Endothelial cell of umbilical vein (primary cell): ENCODE results near the gene DPYD. TPM values are rescaled to one million over a fixed set of nuclear protein-coding genes. Genes with fewer than 3 reads are reported as not detected.

Experiments
- BruUV-seq: library from RNA; stranded (reverse); fragments of 400-500 nt; replicated peaks from 2 replicates; lab custom pipeline; 2021; lab: Mats Ljungman, UMichigan
- CTCF ChIA-PET: fragments of 300-600, 350-600 bp; sonication (Branson Sonifier 250); formaldehyde crosslinking; loops from one replicate; lab custom pipeline; 2021; ENCODE audit warnings: antibody characterized with exemption, inconsistent platforms; lab: Charles Lee
- POLR2A ChIA-PET: fragments of 300-600, 350-600 bp; sonication (Branson Sonifier 250); formaldehyde crosslinking; loops from one replicate; lab custom pipeline; 2021; ENCODE audit warnings: antibody characterized with exemption, inconsistent platforms; lab: Charles Lee
- DNase-seq: peaks from one replicate; pipeline ENCODE4 v3.0.0-alpha.2; 2011; ENCODE audit warnings: low read depth, low spot score
- FAIRE-seq: peaks from 2 replicates; lab custom pipeline; 2011; peaks lifted over from hg19 to GRCh38; lab: Jason Lieb, UNC
- H2AFZ ChIP-seq: 2 replicates; pipeline ENCODE4 v1.6.0; 2012; ENCODE audit warnings: low read depth, low read length, control low read depth, inconsistent platforms
- H3K27ac ChIP-seq: 2 replicates; pipeline ENCODE4 v1.5.1; 2011; ENCODE audit warnings: low read depth, mild to moderate bottlenecking, control low read depth, low read length, moderate library complexity; ENCODE audit not compliant: insufficient read depth
- H3K27me3 ChIP-seq, 2 experiments: 2 replicates each; pipeline versions ENCODE4 v1.6.0 to v1.6.1; 2011; ENCODE audit warnings: low read length in 2 of 2, mixed read lengths in 1 of 2; ENCODE audit not compliant: control insufficient read depth in 2 of 2, insufficient read depth in 2 of 2
- H3K36me3 ChIP-seq, 2 experiments: 2 replicates in 1 of 2; 3 replicates in 1 of 2; pipeline ENCODE4 v1.5.1; 2011; ENCODE audit warnings: low read length in 2 of 2, mild to moderate bottlenecking in 1 of 2, moderate library complexity in 1 of 2; ENCODE audit not compliant: control insufficient read depth in 2 of 2, insufficient read depth in 2 of 2; ENCODE audit errors: extremely low read depth in 1 of 2
- H3K4me1 ChIP-seq: 3 replicates; pipeline ENCODE4 v1.5.1; 2011; ENCODE audit warnings: mild to moderate bottlenecking, low read length; ENCODE audit not compliant: control insufficient read depth, insufficient read depth; ENCODE audit errors: extremely low read depth
- H3K4me2 ChIP-seq: 2 replicates; pipeline ENCODE4 v1.6.1; 2011; ENCODE audit warnings: low read length, control low read depth, mixed read lengths; ENCODE audit not compliant: insufficient read depth
- H3K4me3 ChIP-seq, 3 experiments: fragments of 200-600 bp in 1 of 3; sonication (generic), shearing (Covaris generic) in 1 of 3; replicated peaks in 1 of 3; 2 replicates each; pipeline ENCODE4 v1.5.1; 2011 to 2016; ENCODE audit warnings: control low read depth in 3 of 3, low read length in 3 of 3, mild to moderate bottlenecking in 2 of 3, inconsistent platforms in 1 of 3, low read depth in 1 of 3, moderate library complexity in 1 of 3; ENCODE audit not compliant: insufficient read depth in 1 of 3
- H3K79me2 ChIP-seq: 2 replicates; pipeline ENCODE4 v1.6.0; 2012; ENCODE audit warnings: low read length, inconsistent platforms; ENCODE audit not compliant: control insufficient read depth, insufficient read depth
- H3K9ac ChIP-seq: replicated peaks from 2 replicates; pipeline ENCODE3; 2011; ENCODE audit warnings: low read length, control low read depth; ENCODE audit not compliant: insufficient read depth; ENCODE audit errors: extremely low read depth
- H3K9me1 ChIP-seq: replicated peaks from 3 replicates; pipeline ENCODE4 v1.6.0; 2011; ENCODE audit warnings: mild to moderate bottlenecking, low read length; ENCODE audit not compliant: control insufficient read depth, insufficient read depth; ENCODE audit errors: extremely low read depth
- H3K9me3 ChIP-seq: replicated peaks from 2 replicates; pipeline ENCODE4 v1.5.1; 2012; ENCODE audit warnings: low read length, inconsistent platforms; ENCODE audit not compliant: control insufficient read depth, insufficient read depth
- H4K20me1 ChIP-seq: replicated peaks from 2 replicates; pipeline ENCODE3; 2011; ENCODE audit warnings: mild to moderate bottlenecking, low read length; ENCODE audit not compliant: control insufficient read depth, insufficient read depth; ENCODE audit errors: extremely low read depth
- EZH2 ChIP-seq: IDR thresholded peaks from 2 replicates; pipeline ENCODE4 v1.6.1; 2012; ENCODE audit warnings: borderline replicate concordance, low read depth, mild to moderate bottlenecking, moderate library complexity, low read length, inconsistent platforms; ENCODE audit not compliant: severe bottlenecking
- FOS ChIP-seq: IDR thresholded peaks from 2 replicates; pipeline ENCODE4 v1.6.1; 2011; ENCODE audit warnings: mild to moderate bottlenecking, low read length, moderate library complexity, borderline replicate concordance; ENCODE audit not compliant: insufficient read depth
- GATA2 ChIP-seq: IDR thresholded peaks from 2 replicates; pipeline ENCODE4 v1.7.0; 2011; ENCODE audit warnings: low read depth, mild to moderate bottlenecking, moderate library complexity, mixed read lengths, low read length; ENCODE audit not compliant: insufficient read length, insufficient read depth
- JUN ChIP-seq: IDR thresholded peaks from 2 replicates; pipeline ENCODE4 v1.6.1; 2011; ENCODE audit warnings: borderline replicate concordance, low read depth; ENCODE audit not compliant: insufficient read length, insufficient read depth
- MYC ChIP-seq: IDR thresholded peaks from one replicate; pipeline ENCODE4 v1.6.1; 2011; ENCODE audit warnings: mild to moderate bottlenecking, low read depth, low read length
- POLR2A ChIP-seq: IDR thresholded peaks from 2 replicates; pipeline ENCODE4 v1.6.1; 2012; ENCODE audit warnings: low read depth, mild to moderate bottlenecking, control low read depth, low read length
- POLR2AphosphoS5 ChIP-seq: IDR thresholded peaks from 2 replicates; pipeline ENCODE4 v1.6.1; 2012; ENCODE audit warnings: low read depth, mild to moderate bottlenecking, control low read depth, low read length, moderate library complexity; ENCODE audit not compliant: insufficient read depth
- dilution Hi-C: fragments of 300-500 bp; cut with MboI; formaldehyde crosslinking; loops from one replicate; pipeline ENCODE4 v1.15.0; 2019; ENCODE audit warnings: low sequenced_read_pairs; ENCODE audit not compliant: extremely low pct_ligation_motif_present
- intact Hi-C: fragments of 100-400 bp; cut with micrococcal nuclease; formaldehyde crosslinking; loops from one replicate; pipeline ENCODE4 v1.10.0; 2022
- polyA plus RNA-seq, 4 experiments: library from polyadenylated mRNA; depleted of rRNA in 3 of 4; stranded (reverse) in 3 of 4; unstranded in 1 of 4; fragments of >200 nt; gene quantifications; 2 replicates each; pipeline versions ENCODE4 v1.2.1 to v1.2.3, GENCODE V29; 2011 to 2012; ENCODE audit warnings: missing spikeins in 1 of 4
- total RNA-seq: library from RNA; stranded (reverse); gene quantifications from 2 replicates; pipeline ENCODE4 v1.2.3, GENCODE V29; 2021
- TF ChIP-seq, protein P1 (sequence below): IDR thresholded peaks from 2 replicates; pipeline ENCODE4 v1.6.1; 2011; ENCODE audit not compliant: insufficient read depth, insufficient read length
- TF ChIP-seq, protein P2 (sequence below), 2 donors: IDR thresholded peaks; 1 replicate in 1 of 2; 2 replicates in 1 of 2; pipeline ENCODE4 v1.5.1; 2011; ENCODE audit warnings: low read length in 2 of 2, mild to moderate bottlenecking in 2 of 2, moderate library complexity in 2 of 2, control low read depth in 1 of 2, inconsistent platforms in 1 of 2, low read depth in 1 of 2; ENCODE audit not compliant: insufficient read depth in 1 of 2; ENCODE audit errors: extremely low read depth in 1 of 2

DPYD gene
- total and polyA plus RNA-seq, 2 donors (not counting 3 experiments of a cell fraction or from before 2014, with no cell fraction given): 4.6 to 15.1 TPM

DNA sequence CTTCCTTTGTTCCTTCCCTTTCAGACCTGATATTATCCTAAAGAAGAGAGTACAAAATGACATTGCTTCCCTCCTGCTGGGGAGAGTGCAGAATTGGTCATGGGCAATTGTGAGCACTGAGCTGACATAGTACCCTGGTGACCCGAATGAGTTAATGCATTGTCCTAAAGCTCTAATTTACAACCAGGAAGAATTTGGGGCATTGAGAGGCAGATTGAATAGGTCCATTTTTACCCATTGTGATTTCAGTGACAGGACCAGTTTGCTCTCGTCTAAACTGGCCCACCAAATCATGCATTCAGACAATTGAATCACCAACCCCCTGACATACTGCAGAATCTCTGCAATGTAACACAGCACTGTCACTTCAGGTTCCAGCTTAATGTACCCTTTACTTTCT is 497.4 kb downstream of the DPYD start:
- no peak for DNase-seq
- CTCF ChIA-PET: interaction anchor here (0.6 to 1.4 kb wide), 2 partner anchors 9 to 1344 kb away, joined by 3 read pairs; no protein-coding TSS in a partner anchor
- Histone ChIP-seq H3K9me3 (no peaks in the 10 kb centered on the region), H3K4me1 (no peaks in the 10 kb centered on the region), H3K27me3 (no peaks in the 10 kb centered on the region), H3K79me2 (no peaks in the 10 kb centered on the region), H3K36me3 (no peaks in the 10 kb centered on the region), H3K9me1 (no peaks in the 10 kb centered on the region), H2AFZ (no peak overlapping the region), H3K9ac (no peak overlapping the region), H3K4me2 (no peak overlapping the region), H3K27ac (no peak overlapping the region), H3K4me3 (no peak overlapping the region), H4K20me1 (no peaks in the 10 kb centered on the region)
- TF ChIP-seq FOS: no peak
- no peak for TF ChIP-seq POLR2A
- TF ChIP-seq, protein P1, sequence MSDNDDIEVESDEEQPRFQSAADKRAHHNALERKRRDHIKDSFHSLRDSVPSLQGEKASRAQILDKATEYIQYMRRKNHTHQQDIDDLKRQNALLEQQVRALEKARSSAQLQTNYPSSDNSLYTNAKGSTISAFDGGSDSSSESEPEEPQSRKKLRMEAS: no peak
- TF ChIP-seq JUN: no peak
- TF ChIP-seq, protein P2, sequence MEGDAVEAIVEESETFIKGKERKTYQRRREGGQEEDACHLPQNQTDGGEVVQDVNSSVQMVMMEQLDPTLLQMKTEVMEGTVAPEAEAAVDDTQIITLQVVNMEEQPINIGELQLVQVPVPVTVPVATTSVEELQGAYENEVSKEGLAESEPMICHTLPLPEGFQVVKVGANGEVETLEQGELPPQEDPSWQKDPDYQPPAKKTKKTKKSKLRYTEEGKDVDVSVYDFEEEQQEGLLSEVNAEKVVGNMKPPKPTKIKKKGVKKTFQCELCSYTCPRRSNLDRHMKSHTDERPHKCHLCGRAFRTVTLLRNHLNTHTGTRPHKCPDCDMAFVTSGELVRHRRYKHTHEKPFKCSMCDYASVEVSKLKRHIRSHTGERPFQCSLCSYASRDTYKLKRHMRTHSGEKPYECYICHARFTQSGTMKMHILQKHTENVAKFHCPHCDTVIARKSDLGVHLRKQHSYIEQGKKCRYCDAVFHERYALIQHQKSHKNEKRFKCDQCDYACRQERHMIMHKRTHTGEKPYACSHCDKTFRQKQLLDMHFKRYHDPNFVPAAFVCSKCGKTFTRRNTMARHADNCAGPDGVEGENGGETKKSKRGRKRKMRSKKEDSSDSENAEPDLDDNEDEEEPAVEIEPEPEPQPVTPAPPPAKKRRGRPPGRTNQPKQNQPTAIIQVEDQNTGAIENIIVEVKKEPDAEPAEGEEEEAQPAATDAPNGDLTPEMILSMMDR (IDR thresholded peaks at IDR 0.05; ENCODE audit: extremely low read depth in 1 of 2, insufficient read depth in 1 of 2, low read depth in 1 of 2, low read length in 2 of 2): no peak
- no peak for TF ChIP-seq MYC
- no peak for TF ChIP-seq EZH2
- TF ChIP-seq GATA2: no peak
- no peak for TF ChIP-seq POLR2AphosphoS5
- no peak for FAIRE-seq
- POLR2A ChIA-PET: no interaction called here
- dilution Hi-C loops: no loop called here
- intact Hi-C loops: no loop called here
- BruUV-seq: no TSS peak
